SW480 (cell line): ENCODE measurements around the gene DOCK2.
A peak's percentile ranks its signal among the peaks of the same experiment; 100 is the strongest.

Experiments used
- DNase-seq: peaks from one replicate; pipeline ENCODE4 v3.0.0-alpha.2; 2016; ENCODE audit warnings: low spot score

DOCK2 gene

DNA sequence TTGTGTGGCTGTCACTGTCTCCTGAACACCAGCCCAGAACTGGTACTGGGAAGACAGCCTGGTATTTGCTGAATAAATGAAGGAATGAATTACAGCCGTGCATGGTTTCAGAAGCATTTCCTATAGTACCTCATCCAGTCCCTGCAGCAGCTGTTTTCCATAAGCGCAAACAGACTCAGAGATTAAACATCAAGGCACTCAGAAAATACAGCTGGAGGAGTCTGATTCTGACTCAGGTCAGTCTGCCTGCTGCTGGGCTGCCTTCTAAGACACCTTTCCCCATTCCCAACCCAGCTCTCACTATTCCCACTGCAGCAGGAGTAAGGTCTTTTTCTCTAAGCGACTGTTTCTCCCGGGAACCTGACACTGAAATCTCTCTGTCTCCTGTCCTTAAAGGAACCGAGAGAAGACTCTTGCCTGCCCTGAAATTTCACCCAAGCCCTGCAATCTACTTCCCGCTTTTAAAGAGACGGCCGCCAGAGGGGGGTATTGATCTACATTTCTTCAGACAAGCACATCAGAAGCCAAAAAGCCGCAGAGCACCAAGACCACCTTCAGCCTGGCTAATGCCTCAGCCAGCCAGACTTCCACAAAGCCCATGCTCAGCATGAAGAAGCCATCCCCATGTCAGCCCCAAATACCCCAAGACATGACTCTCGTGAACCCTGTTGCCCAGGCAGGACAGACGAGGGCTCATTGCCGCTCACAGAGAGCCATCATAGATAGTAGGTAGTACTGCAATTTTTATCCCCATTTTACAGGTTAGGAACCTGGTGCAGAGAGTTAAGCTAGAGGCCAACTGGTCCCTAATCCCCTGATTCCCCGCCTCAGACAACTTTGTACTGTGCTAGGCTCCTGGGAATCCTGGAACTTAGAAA lies 463.2 kb downstream of the DOCK2 start:
- peak; percentile 67 for DNase-seq

DNA sequence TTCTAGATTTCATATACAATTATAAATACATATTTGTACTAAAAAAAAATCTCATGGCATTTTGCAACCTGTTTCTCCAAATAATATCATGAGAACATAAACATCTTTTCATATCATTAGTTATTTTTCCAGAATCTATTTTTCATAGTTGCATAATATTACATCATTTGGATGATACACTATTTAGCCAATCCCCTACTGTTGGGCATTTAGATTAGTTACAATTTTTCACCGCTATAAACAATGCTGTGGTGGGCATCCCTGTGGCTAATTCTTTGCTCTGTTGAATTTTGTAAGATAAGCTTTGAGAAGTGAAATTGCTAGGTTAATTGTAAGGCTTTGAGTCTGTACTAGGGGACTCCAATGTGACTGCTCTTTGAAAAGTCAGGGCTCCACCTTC lies 466.4 kb downstream of the DOCK2 start:
- DNase-seq, result no peak

DNA sequence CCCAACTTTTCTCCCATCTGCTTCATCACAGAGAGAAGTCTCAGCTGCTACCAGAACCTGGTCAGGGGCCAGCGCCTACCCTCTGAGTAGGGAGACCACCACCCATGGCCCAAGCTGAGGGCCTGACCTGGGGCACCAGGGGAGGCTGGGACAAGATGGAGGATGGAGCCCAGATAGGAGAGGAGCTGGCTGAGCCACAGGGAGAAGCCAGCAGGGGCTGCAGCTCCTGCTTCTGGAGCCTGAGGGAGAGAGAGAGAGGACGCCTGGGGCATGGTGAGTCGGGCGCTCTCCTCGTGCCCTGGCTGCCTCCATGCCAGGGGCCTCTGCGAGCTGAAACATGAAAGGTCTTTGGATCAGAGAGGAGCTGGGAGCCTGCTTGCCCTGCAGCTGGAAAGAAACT lies 467.2 kb downstream of the DOCK2 start:
- no peak for DNase-seq

DNA sequence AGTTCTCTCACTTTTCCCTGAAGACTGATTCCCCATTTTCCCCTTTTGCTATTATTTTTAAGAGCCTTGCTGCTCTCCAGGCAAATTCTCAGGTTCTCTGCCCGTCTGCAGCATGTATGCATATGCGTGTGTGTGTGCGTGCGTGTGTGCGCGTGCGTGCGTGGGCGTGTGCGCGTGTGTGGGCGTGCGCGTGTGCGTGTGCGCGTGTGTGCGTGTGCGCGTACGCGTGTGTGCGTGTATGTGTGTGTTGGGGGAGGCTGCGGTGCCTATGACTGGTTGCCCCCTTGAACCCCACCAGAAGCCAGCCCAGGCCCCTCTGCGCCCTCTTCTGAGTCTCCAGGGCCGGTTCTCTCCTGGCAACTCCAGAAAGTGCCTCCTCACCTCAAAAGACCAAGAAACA lies 467.6 kb downstream of the DOCK2 start:
- DNase-seq, result no peak

DNA sequence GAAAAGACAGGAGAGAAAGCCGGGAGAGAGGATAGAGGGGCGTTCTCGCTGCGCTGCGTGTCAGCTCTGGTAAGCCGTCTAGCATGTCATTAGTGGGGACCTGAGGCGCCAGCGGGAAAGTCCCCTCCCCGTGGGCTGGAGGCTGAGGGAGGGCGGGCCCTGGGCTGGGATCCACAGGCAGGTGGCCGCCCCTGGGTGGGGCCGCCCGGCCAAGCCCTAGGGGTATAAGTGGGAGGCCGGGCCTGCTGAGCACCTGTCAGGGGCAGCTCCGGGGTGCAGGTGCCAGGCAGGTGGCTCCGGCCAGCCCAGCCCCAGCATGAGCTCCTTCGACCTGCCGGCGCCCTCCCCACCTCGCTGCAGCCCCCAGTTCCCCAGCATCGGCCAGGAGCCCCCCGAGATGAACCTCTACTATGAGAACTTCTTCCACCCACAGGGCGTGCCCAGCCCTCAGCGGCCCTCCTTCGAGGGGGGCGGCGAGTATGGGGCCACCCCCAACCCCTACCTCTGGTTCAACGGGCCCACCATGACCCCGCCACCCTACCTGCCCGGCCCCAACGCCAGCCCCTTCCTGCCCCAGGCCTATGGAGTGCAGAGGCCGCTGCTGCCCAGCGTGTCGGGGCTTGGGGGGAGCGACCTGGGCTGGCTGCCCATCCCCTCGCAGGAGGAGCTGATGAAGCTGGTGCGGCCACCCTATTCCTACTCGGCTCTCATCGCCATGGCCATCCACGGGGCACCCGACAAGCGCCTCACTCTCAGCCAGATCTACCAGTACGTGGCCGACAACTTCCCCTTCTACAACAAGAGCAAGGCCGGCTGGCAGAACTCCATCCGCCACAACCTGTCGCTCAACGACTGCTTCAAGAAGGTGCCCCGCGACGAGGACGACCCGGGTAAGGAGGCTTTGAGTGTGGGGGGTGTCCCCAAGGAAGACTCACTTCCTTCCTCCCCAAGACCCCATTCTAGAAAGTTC lies 468.9 kb downstream of the DOCK2 start, which contains the start of gene FOXI1:
Gene FOXI1, plus strand, starts transcription at position 256 of the 970 bp plus-strand sequence. Its CDS starts 61 bp downstream, at position 317.
- peak; percentile 31 for DNase-seq

DNA sequence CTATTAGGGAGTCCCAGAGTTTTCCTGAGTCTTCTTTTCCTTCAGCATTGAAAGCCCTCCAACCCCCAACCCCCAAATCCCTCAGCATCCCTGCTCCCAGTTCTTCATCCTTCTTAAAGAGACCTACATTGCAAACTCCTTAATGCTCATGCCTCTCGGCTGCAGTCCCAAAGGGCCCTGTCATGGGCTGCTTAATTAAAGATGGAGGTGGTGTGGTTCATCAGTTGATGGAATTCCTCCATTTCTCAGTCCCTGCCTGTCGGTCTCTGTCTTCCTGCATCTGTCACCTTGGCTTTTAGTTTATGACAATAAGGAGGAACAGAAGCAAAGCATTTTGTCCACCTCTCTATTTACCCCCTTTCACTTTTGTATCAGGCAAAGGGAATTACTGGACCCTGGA lies 470.6 kb downstream of the DOCK2 start:
- no peak for DNase-seq

DNA sequence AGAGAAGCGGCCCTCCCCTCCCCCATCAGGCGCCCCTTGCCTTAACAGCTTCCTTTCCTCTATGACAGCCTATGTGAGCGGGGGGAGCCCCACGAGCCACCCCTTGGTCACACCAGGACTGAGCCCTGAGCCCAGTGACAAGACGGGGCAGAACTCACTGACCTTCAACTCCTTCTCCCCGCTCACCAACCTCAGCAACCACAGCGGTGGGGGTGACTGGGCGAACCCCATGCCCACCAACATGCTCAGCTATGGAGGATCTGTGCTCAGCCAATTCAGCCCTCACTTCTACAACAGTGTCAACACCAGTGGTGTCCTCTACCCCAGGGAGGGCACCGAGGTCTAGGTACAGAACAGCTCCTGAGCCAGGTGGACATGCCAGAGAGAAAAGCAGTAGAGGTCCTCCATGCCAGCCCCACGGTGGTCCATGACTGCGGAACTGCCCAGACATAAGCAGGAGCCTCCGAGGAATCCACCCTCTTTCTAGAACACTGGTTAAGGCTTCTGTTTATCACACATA lies 471.3 kb downstream of the DOCK2 start:
- DNase-seq, result no peak

DNA sequence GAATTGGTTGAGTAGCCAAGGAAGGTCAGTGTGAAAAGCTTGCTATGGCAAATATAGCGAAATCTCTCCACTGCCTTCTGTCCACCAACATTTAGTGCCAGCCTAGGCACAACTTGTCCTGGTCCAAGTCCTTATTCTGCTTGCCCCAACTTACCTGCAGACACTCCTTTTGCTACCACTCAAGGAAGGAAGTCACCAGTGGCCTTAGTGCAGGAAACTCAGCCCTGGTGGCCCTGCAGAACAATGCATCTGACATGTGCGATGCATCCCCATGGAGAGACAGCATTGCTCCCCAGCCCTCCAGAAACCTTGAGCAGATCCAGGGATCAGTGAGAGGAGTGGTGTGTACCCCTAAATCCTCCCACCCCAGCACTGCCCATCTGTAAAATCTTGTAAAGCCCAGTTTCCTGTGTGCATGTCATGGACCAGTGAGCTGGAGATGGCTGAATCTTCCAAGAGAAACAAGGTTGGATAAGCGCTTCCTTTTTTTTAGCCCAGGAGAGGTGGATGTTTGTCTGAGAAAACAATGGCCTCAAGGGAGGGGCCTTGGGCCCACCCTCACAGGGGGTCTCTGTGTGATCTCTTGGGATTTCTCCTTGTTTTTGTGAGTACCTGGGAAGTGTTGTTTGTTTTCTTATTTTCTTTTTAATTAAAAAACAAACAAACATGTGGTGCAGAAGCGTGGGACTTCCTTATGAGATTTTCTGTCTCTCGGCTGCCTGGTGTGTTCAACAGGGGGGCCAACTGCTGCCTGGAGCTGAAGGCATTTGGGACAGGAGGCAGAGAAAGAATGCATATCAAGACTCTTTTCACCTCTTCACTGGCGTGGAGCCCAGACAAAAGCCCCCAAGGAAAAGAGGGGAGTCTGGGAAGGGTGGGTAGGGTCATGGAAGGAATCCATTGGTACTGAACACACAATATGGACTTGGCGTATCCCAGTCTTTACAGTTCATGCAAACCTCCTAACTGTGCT lies 472.3 kb downstream of the DOCK2 start:
- DNase-seq, result no peak

DNA sequence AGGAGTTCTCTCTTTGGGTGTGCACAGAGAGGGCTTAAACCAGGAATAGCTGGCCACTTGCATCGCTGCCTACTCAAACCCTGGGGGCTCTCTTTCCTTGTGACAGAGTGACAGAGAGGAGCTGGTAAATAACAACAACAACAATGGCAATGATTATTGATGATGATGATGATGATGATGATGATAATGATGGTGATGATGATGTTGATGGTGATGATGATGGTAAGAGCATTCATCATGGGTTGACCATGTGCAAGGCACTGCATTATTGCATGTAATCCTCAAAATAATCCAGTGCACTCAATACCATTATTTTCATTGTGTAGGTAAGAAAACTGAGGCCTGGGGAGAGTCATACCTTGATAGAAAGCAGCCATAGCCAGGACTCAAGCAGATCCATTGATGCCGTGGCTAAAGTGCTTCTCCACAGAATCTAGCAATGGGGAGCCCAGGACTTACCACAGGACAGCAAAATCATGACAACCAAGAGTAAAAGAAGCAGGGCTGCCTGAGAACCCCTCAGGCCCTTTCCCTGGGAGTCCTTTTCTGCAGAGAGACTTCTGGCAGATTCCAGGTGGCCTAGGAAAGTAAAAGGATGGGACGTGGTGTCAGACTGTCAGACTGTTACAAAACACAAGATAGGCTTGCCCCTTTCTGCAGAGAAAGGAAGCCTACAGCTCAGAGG lies 473.5 kb downstream of the DOCK2 start:
- no peak for DNase-seq

DNA sequence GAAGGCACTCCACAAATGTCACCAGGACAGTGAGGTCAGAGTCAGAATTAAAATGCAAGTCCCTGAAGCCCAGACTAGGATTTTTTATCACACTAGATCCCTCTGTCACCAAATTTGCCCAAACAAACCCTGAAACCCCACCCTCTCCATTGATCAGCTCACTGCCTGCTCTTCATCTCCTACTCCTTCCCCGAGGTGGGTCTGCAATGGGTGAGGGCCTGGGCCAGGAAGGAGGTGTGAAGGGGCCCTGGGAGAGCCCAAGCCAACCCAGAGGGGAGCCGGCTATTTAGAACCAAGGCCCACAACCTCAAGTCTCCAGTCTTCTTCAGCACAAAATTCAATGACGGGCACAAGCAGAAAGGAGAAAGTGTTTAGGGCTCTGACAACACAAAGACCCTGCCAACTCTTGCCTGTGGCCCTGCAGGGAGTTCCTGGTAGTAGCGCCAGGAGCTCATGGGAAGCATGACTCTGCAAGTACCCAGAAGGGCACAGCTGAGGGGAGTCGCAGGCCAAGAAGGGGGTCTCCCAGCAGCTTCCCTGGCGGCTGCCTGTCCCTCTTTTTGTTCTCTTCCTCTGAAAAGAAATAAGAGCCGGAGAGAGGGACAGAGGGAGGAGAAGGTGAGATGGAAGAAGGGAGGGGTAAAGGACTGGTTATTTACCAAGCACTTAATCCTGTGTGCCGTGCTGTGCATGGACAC lies 474.2 kb downstream of the DOCK2 start:
- DNase-seq, result no peak

DNA sequence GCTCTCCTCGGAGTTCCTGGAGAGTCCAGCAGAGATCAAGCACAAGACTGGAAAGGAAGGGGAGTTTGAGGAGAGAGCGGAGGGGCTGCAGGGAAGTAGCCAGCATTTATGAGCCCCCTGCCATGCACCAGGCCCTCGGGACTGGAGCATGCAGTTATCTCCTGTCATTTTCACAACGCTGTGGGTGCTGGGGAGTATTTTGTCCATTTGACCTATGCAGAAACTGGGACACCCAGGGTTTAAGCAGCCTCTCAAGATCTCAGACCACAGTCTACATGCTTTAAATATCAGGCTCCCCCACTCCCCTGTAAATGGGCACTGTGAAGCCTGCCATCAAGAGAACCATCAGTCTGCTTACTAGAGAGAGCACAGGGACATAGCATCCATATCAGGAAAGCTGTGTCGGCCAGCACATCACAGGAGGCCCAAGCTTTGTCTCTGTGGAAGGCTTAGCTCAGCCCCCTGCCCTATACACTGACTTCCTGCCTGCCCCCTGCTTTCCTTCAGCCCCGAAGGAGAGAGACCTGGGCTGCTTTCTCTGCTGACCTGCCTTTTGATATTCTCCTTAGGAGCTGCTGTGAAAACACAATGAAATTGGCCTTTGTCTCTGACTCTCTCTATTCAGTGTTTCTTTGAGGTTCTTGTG lies 475.9 kb downstream of the DOCK2 start:
- no peak for DNase-seq

DNA sequence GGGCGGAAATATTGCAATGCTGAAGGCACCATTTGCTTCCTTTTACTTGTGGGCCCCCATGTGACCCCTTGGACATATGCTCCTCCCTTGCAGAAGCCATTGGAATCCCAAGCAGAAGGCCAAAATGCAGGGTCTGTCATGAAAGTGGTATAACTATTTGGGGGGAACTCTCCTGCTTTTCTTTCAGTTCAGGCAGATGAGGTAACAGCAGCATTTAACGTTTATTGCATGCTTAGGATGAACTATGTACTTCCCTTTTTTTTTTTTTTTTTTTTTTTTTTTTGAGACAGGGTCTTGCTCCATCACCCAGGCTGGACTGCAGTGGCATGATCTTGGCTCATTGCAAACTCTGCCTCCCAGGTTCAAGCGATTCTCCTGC lies 476.4 kb downstream of the DOCK2 start:
- no peak for DNase-seq

DNA sequence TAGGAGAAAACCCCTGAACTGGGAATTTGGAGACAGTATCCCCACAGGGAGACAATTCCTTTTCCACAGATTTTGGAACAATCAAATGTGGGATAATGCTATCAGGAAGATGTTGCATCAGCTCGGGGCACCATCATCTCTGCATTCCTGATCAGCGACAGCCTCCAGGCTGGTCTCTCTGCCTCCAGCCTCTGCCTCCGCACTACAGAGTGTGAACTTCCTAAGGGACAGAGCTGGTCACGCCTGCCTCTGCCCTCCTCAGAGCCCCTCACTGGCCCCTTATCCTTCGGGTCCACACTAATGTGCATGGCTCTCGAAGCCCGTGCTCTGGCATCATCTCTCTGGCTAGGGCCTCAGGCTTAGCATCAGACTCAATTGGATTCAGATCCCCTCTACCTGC lies 477.2 kb downstream of the DOCK2 start:
- DNase-seq, result no peak

DNA sequence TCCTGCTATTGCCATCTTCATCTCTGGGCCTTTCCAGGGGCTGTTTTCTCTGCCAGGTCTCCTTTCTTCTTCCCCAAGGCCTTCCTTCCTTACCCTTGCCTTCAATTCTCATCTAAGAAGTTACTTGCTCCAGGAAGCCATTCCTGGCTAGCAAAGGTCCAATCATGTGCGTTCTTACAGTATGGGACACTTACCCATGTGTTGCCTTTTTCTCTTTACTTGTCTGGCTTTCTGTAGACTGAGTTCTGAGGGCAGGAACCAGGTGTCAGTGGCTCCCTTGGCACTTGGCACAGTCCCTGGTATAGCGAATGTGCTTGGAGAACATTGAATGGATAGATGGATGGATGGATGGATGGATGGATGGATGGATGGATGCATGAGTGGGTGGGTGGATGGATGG lies 478.9 kb downstream of the DOCK2 start:
- DNase-seq, result no peak

DNA sequence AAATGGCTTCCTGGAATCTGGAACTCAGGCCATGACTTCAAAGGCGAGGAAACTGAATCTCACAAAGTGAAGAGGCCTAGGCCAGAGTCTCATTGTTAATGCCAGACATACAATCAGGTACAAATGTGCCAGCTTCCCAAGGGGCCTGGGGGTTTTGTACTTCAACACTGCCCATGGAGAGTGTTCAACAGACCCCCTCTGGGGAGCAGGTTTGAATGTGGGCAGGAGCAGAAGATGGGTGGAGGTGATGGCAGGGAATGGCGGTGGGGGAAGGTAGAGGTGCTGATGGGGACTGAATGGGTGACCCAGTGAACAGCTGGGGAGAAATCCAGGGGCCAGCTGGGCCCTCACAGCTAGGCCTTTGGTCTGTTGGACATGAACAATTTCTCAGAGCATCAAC lies 480.7 kb downstream of the DOCK2 start:
- no peak for DNase-seq

DNA sequence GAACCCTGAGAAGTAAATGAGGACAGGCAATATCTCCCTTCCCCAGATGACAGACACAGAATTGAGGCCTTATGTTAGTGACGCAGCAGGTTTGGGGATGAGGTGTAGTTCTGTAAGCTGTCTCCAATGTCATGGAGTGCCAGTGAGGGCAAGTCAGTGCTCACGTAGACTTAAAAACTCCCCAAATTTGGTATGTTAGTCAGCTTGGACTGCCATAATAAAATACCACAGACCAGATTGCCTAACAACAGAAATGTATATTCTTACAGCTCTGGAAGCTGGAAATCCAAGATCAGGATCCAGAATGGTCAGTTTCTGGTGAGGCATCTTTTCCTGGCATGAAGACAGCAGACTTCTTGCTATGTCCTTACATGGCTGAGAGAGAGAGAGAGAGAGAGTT lies 483.5 kb downstream of the DOCK2 start:
- no peak for DNase-seq

DNA sequence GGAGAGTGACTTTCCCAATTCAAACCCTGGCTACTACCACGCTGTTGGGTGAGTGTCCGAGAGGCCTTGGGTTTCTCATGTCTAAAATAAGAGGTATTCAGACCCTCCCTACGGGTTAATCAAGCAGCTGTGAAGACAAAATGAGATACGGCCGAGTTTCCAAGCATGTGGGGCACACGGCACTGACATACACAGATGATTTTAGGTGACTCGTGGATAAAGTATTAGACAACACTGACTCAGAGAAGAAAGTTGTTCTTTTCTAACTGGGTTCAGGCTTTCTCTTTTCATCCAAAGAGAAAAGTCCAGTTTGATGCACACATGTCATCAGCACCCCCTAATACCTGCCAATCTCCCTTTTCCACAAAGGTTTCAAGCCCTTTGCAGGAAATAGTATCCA lies 484.2 kb downstream of the DOCK2 start:
- DNase-seq, result no peak

DNA sequence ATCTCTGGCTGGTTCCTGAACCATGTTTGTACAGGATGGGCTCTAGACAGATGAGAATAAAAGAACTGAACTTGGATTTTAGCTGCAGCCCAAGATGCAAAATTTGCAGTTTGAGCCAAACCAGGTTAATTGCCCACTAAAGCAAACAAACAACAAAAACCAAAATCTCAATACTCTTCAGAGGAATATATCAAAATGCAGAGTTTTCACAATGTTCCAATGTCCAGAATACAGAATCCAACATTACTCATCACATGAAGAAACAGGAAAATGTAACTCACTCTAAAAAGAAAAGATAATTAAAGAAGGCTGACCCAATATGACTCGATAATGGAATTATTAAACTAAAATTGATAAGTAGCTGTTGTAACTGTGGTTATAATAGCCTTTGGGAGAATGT lies 489.0 kb downstream of the DOCK2 start:
- no peak for DNase-seq

DNA sequence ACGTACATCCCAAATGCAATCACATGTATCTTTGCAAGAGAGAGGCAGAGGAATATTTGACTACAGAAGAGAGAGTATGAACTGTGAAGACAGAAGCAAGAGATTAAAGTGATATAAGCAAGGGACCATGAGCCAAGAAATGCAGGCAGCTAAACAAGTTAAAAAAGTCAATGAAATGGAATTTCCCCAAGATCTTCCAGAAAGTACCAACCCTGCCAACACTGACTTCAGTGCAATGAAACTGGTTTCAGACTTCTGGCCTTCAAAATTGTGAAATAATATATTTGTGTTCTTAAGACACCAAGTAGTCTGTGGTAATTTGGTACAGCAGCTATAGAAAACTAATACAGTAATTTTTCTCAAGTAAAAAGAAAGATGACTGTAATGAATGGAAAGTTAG lies 489.6 kb downstream of the DOCK2 start:
- no peak for DNase-seq

DNA sequence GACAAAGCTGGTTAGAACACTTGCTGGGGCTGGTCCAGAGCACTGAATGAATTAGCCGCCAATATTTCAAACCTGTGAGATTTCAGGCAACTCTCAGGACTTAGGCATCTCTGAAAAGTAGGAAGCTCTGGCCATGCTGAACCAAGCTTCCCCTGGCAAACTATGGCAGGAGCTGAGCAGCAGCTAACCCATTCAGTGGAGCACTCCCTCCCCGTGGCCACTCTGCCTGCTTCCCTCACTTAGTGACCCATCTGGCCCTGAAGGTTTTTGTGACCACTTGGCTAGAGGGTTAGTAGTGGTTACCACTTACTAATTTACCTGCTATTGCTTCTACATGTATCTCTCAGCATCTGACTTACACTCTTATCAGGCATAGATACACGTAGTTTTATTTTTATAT lies 494.2 kb downstream of the DOCK2 start:
- no peak for DNase-seq
